HepG2 (cell line): ENCODE measurements around the gene NECTIN2. TPM values are rescaled to one million over a fixed set of nuclear protein-coding genes. Genes with fewer than 3 reads are reported as not detected.

Source experiments
- AKAP8 ChIP-seq: sonication (generic); formaldehyde crosslinking; IDR thresholded peaks from 2 replicates; pipeline ENCODE4 v1.5.1; 2020; ENCODE audit warnings: mild to moderate bottlenecking, missing genetic modification reagents
- CEBPG ChIP-seq: IDR thresholded peaks from 2 replicates; pipeline ENCODE4 v1.6.1; 2016
- HIC2 ChIP-seq: sonication (generic); formaldehyde crosslinking; IDR thresholded peaks from 2 replicates; pipeline ENCODE4 v1.9.0; 2022; ENCODE audit warnings: low read depth, missing genetic modification reagents
- HOXA5 ChIP-seq: sonication (generic); formaldehyde crosslinking; IDR thresholded peaks from 2 replicates; pipeline ENCODE4 v1.4.0; 2020; ENCODE audit warnings: missing genetic modification reagents
- JDP2 ChIP-seq: sonication (generic); formaldehyde crosslinking; IDR thresholded peaks from 2 replicates; pipeline ENCODE4 v1.8.1; 2022; ENCODE audit warnings: missing genetic modification reagents, borderline replicate concordance
- KDM2A ChIP-seq: sonication (generic); formaldehyde crosslinking; IDR thresholded peaks from 2 replicates; pipeline ENCODE4 v1.4.0; 2020; ENCODE audit warnings: low read depth, missing genetic modification reagents, borderline replicate concordance
- KDM4B ChIP-seq: sonication (generic); formaldehyde crosslinking; IDR thresholded peaks from 2 replicates; pipeline ENCODE4 v1.4.0; 2020; ENCODE audit warnings: missing genetic modification reagents
- KDM6A ChIP-seq: IDR thresholded peaks from 2 replicates; pipeline ENCODE4 v1.6.1; 2016; ENCODE audit warnings: low read depth
- MAFF ChIP-seq: IDR thresholded peaks from 2 replicates; pipeline ENCODE4 v1.6.1; 2011; ENCODE audit warnings: low read depth, low read length, improper control_type of control experiment
- MEF2D ChIP-seq: sonication (generic); formaldehyde crosslinking; IDR thresholded peaks from 2 replicates; pipeline ENCODE4 v1.5.1; 2020; ENCODE audit warnings: mild to moderate bottlenecking, missing genetic modification reagents
- MEIS1 ChIP-seq: sonication (generic); formaldehyde crosslinking; IDR thresholded peaks from 2 replicates; pipeline ENCODE4 v1.9.0; 2021; ENCODE audit warnings: mild to moderate bottlenecking, missing genetic modification reagents, moderate library complexity, borderline replicate concordance
- NCOR1 ChIP-seq: fragments of 200-600 bp; sonication (generic); IDR thresholded peaks from 2 replicates; pipeline ENCODE4 v1.7.0; 2017; ENCODE audit warnings: antibody characterized with exemption, low read length, borderline replicate concordance
- NFIB ChIP-seq: sonication (generic); formaldehyde crosslinking; IDR thresholded peaks from 2 replicates; pipeline ENCODE4 v1.9.0; 2021; ENCODE audit warnings: missing genetic modification reagents, mild to moderate bottlenecking, borderline replicate concordance
- NFIC ChIP-seq: IDR thresholded peaks from 2 replicates; pipeline ENCODE4 v1.6.1; 2012; ENCODE audit warnings: mild to moderate bottlenecking, low read length, inconsistent platforms
- SALL2 ChIP-seq: sonication (generic); formaldehyde crosslinking; IDR thresholded peaks from 2 replicates; pipeline ENCODE4 v1.8.1; 2023; ENCODE audit warnings: mild to moderate bottlenecking, missing genetic modification reagents, inconsistent platforms
- SATB2 ChIP-seq: sonication (generic); formaldehyde crosslinking; IDR thresholded peaks from 2 replicates; pipeline ENCODE4 v1.5.0; 2020; ENCODE audit warnings: missing genetic modification reagents
- SP140L ChIP-seq: sonication (generic); formaldehyde crosslinking; IDR thresholded peaks from 2 replicates; pipeline ENCODE4 v1.4.0; 2020; ENCODE audit warnings: missing genetic modification reagents, borderline replicate concordance
- TSC22D2 ChIP-seq: sonication (generic); formaldehyde crosslinking; IDR thresholded peaks from 2 replicates; pipeline ENCODE4 v1.5.1; 2020; ENCODE audit warnings: missing genetic modification reagents, mild to moderate bottlenecking, borderline replicate concordance
- ZFP37 ChIP-seq: sonication (generic); formaldehyde crosslinking; IDR thresholded peaks from 2 replicates; pipeline ENCODE4 v1.4.0; 2020; ENCODE audit warnings: missing genetic modification reagents, borderline replicate concordance
- ZNF138 ChIP-seq: sonication (generic); formaldehyde crosslinking; IDR thresholded peaks from 2 replicates; pipeline ENCODE4 v1.5.0; 2020; ENCODE audit warnings: mild to moderate bottlenecking, low read depth, missing genetic modification reagents
- ZNF234 ChIP-seq: sonication (generic); formaldehyde crosslinking; conservative IDR thresholded peaks from 2 replicates; pipeline ENCODE4 v1.5.1; 2020; ENCODE audit warnings: mild to moderate bottlenecking, missing genetic modification reagents
- ZNF432 ChIP-seq: sonication (generic); formaldehyde crosslinking; IDR thresholded peaks from 2 replicates; pipeline ENCODE4 v1.5.0; 2020; ENCODE audit warnings: missing genetic modification reagents, mild to moderate bottlenecking, borderline replicate concordance
- ZNF546 ChIP-seq: sonication (generic); formaldehyde crosslinking; conservative IDR thresholded peaks from 2 replicates; pipeline ENCODE4 v1.8.1; 2023; ENCODE audit warnings: mild to moderate bottlenecking, missing genetic modification reagents
- ZNF629 ChIP-seq: sonication (generic); formaldehyde crosslinking; conservative IDR thresholded peaks from 2 replicates; pipeline ENCODE4 v1.5.0; 2020; ENCODE audit warnings: missing genetic modification reagents
- ZNF670 ChIP-seq: sonication (generic); formaldehyde crosslinking; IDR thresholded peaks from 2 replicates; pipeline ENCODE4 v1.8.0; 2022; ENCODE audit warnings: mild to moderate bottlenecking, missing genetic modification reagents, borderline replicate concordance
- ZNF839 ChIP-seq: sonication (generic); formaldehyde crosslinking; IDR thresholded peaks from 2 replicates; pipeline ENCODE4 v1.4.0; 2020; ENCODE audit warnings: missing genetic modification reagents, mild to moderate bottlenecking, borderline replicate concordance
- ZSCAN22 ChIP-seq: sonication (generic); formaldehyde crosslinking; IDR thresholded peaks from 2 replicates; pipeline ENCODE4 v1.4.0; 2020; ENCODE audit warnings: mild to moderate bottlenecking, missing genetic modification reagents
- polyA plus RNA-seq, 8 experiments: library from polyadenylated mRNA; depleted of rRNA in 3 of 8; stranded (reverse) in 7 of 8; unstranded in 1 of 8; fragments of >200 nt; fragmentation: Illumina TruSeq in 4 of 8; extraction: Trizol in 4 of 8; gene quantifications; 2 replicates each; pipeline versions ENCODE4 v1.2.1 to v1.2.3, GENCODE V29; 2011 to 2016; ENCODE audit warnings: low read depth in 4 of 8, missing spikeins in 1 of 8, mixed read lengths in 1 of 8; ENCODE audit not compliant: insufficient read depth in 1 of 8
- total RNA-seq, 5 experiments: library from RNA; depleted of rRNA; stranded (reverse); fragments of >200 nt; fragmentation: Illumina TruSeq; extraction: Trizol; gene quantifications; 2 replicates each; pipeline ENCODE4 v1.2.3, GENCODE V29; 2016; ENCODE audit warnings: low read depth in 1 of 5
- TF ChIP-seq, protein P1 (sequence below): sonication (generic); formaldehyde crosslinking; IDR thresholded peaks from 2 replicates; pipeline ENCODE4 v1.5.1; 2020; ENCODE audit warnings: mild to moderate bottlenecking, missing genetic modification reagents, borderline replicate concordance

NECTIN2 gene
- total and polyA plus RNA-seq, 2 of the 13 experiments (the other 11 are each of a cell fraction or from before 2014, with no cell fraction given) = 75.4 to 114 TPM

DNA sequence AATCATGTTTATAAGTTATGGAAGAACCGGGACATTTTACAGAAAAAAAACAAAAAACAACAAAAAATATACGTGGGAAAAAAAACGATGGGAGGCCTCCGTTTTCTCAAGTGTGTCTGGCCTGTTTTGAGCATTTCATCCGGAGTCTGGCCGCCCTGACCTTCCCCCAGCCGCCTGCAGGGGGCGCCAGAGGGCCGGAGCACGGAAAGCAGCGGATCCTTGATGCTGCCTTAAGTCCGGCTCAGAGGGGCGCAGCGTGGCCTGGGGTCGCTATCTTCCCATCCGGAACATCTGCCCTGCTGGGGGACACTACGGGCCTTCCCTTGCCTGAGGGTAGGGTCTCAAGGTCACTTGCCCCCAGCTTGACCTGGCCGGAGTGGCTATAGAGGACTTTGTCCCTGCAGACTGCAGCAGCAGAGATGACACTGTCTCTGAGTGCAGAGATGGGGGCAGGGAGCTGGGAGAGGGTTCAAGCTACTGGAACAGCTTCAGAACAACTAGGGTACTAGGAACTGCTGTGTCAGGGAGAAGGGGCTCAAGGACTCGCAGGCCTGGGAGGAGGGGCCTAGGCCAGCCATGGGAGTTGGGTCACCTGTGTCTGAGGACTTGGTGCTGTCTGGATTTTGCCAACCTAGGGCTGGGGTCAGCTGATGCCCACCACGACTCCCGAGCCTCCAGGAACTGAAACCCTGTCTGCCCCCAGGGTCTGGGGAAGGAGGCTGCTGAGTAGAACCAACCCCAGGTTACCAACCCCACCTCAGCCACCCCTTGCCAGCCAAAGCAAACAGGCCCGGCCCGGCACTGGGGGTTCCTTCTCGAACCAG lies 57.7 kb downstream of the NECTIN2 start (continued):
- TF ChIP-seq HIC2 (peak; percentile 73; the same call in 1 of the 2 replicates), KDM6A (peak; percentile 77), ZNF432 (no peak), ZNF546 (CRISPR knock-in tag) (0 out of 2 replicates have a peak, but pooled peaks have one; percentile 55), NFIC (no peak), MEF2D (CRISPR knock-in tag) (peak; percentile 60), ZSCAN22 (peak; percentile 67; the same call in 1 of the 2 replicates), ZNF629 (0 out of 2 replicates have a peak, but pooled peaks have one; percentile 36), KDM2A (CRISPR knock-in tag) (peak; percentile 81), NCOR1 (peak; percentile 92), MEIS1 (CRISPR knock-in tag) (peak; percentile 72; the same call in 1 of the 2 replicates), SATB2 (CRISPR knock-in tag) (no peak), KDM4B (CRISPR knock-in tag) (no peak), SP140L (CRISPR knock-in tag) (0 out of 2 replicates have a peak, but pooled peaks have one; percentile 38), ZNF234 (no peak), NFIB (no peak), ZFP37 (CRISPR knock-in tag) (no peak), ZNF839 (CRISPR knock-in tag) (no peak), HOXA5 (CRISPR knock-in tag) (peak; percentile 63; the same call in 1 of the 2 replicates), SALL2 (CRISPR knock-in tag) (peak; percentile 43; the same call in 1 of the 2 replicates), AKAP8 (peak; percentile 91), CEBPG (CRISPR knock-in tag) (peak; percentile 36), JDP2 (no peak), ZNF670 (CRISPR knock-in tag) (peak; percentile 88; the same call in 1 of the 2 replicates), TSC22D2 (no peak), ZNF138 (CRISPR knock-in tag) (no peak), MAFF (peak; percentile 65)
- TF ChIP-seq, protein P1, sequence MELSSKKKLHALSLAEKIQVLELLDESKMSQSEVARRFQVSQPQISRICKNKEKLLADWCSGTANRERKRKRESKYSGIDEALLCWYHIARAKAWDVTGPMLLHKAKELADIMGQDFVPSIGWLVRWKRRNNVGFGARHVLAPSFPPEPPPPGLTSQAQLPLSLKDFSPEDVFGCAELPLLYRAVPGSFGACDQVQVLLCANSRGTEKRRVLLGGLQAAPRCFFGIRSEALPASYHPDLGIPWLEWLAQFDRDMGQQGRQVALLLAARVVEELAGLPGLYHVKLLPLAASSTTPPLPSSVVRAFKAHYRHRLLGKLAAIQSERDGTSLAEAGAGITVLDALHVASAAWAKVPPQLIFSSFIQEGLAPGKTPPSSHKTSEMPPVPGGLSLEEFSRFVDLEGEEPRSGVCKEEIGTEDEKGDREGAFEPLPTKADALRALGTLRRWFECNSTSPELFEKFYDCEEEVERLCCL (CRISPR knock-in tag) = no peak
